ENCODE results near the gene UNC13B. TPM values are rescaled to one million over a fixed set of nuclear protein-coding genes. Genes with fewer than 3 reads are reported as not detected.

The UNC13B gene
- total and polyA plus RNA-seq, 2 of the 8 experiments (the other 6 are each of a cell fraction or from before 2014, with no cell fraction given) = 23.1 to 51.7 TPM

DNA sequence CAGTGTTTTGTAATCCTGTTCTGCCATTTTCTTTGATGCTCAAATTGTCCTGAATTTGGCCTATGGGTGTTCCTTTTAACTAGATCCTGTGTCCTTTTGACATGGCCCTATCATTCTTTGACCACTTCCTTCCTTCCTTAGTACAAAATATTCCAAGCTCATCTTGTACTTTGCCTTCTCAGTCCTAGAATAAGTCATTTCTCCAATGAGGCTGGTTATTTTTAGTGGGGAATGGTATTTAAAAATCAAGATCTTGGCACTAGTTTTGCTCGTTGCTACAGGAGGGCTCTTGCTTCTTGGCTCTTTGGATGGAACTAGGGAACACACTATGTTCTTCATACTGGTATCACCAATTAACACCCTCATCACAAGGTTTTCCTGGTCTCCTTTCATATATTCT lies 108.1 kb downstream of the UNC13B start:
- H3K79me1 ChIP-seq (ENCODE audit: low read depth, low read length) = no peaks in the 10 kb centered on the region
- no peak overlapping the region for H2BK20ac ChIP-seq (ENCODE audit: low read length)
- no peak overlapping the region for H3K4me2 ChIP-seq (ENCODE audit: insufficient read depth in 1 of 2, low read depth in 2 of 2, low read length in 2 of 2)
- H3K4me3 ChIP-seq (ENCODE audit: extremely low read depth in 1 of 4, insufficient read depth in 2 of 4, low read depth in 3 of 4, low read length in 4 of 4) = no peak overlapping the region
- no peaks in the 10 kb centered on the region for H4K20me1 ChIP-seq (replicated peaks in 1 of 2; ENCODE audit: control insufficient read depth in 1 of 2, insufficient read depth in 2 of 2, low read length in 2 of 2)
- POLR2A ChIA-PET (ENCODE audit: partially characterized antibody) = no interaction called here
- FAIRE-seq = no peak
- H3K23me2 ChIP-seq (ENCODE audit: low read depth, low read length) = no peaks in the 10 kb centered on the region
- H3K36me3 ChIP-seq (ENCODE audit: control insufficient read depth in 2 of 4, insufficient read depth in 4 of 4, low read length in 3 of 4) = no peaks in the 10 kb centered on the region
- H2AFZ ChIP-seq (ENCODE audit: low read length) = no peak overlapping the region
- no peak overlapping the region for H3K18ac ChIP-seq (ENCODE audit: extremely low read depth, low read length)
- no peak overlapping the region for H3K23ac ChIP-seq (ENCODE audit: insufficient read length)
- H2BK15ac ChIP-seq (ENCODE audit: low read length) = no peak overlapping the region
- H4K8ac ChIP-seq (ENCODE audit: extremely low read depth, insufficient read depth, low read length) = no peak overlapping the region
- no peak overlapping the region for H3K4ac ChIP-seq (replicated peaks; ENCODE audit: insufficient read length, low read depth, low read length)
- no peak for DNase-seq (ENCODE audit: low read depth in 1 of 2, low spot score in 2 of 2)
- H2BK12ac ChIP-seq (ENCODE audit: low read depth, low read length) = no peak overlapping the region
- no peak overlapping the region for H2BK5ac ChIP-seq (ENCODE audit: low read depth, low read length)
- CTCF ChIA-PET (ENCODE audit: partially characterized antibody) = interaction anchor here (1.0 kb wide), 1 partner anchor 11 kb away, joined by 5 read pairs; no protein-coding TSS in a partner anchor
- no peak overlapping the region for H4K5ac ChIP-seq (ENCODE audit: insufficient read length, low read depth, low read length)
- no peaks in the 10 kb centered on the region for H3K27me3 ChIP-seq (replicated peaks in 1 of 4; ENCODE audit: control insufficient read depth in 3 of 4, extremely low read depth in 1 of 4, insufficient read depth in 3 of 4, low read length in 3 of 4)
- H3K14ac ChIP-seq (ENCODE audit: insufficient read length) = no peak overlapping the region
- H2BK120ac ChIP-seq (replicated peaks; ENCODE audit: low read depth, low read length) = no peak overlapping the region
- no peaks in the 10 kb centered on the region for H3K9me3 ChIP-seq (ENCODE audit: insufficient read depth in 2 of 2, low read depth in 1 of 2, low read length in 1 of 2)
- H4K91ac ChIP-seq (replicated peaks; ENCODE audit: insufficient read length, low read length) = no peak overlapping the region
- WGBS, 2 experiments (ENCODE audit: extremely low coverage in 1 of 2, insufficient coverage in 1 of 2, insufficient read length in 1 of 2, insufficient replicate concordance in 2 of 2, low coverage in 1 of 2, low lambda C conversion rate in 2 of 2, missing lambda C conversion rate in 1 of 2) = 77% methylated on average over 1 of the region's 1 CpG; no CpG with 5 or more reads in 1 of the 2 experiments
- H2AK5ac ChIP-seq (ENCODE audit: low read depth, low read length) = no peak overlapping the region
- no peaks in the 10 kb centered on the region for H3K79me2 ChIP-seq (ENCODE audit: control insufficient read depth in 1 of 2, insufficient read depth in 2 of 2, low read length in 2 of 2)
- TF ChIP-seq NANOG (IDR thresholded peaks at IDR 0.05; ENCODE audit: insufficient read depth, low read depth, low read length, poor library complexity, severe bottlenecking) = no peak
- no peak for TF ChIP-seq FOSL1 (IDR thresholded peaks at IDR 0.05; ENCODE audit: insufficient read depth, low read depth, low read length)
- no peak for TF ChIP-seq ASH2L (IDR thresholded peaks at IDR 0.05; ENCODE audit: low read length)
- TF ChIP-seq TAF1 (IDR thresholded peaks at IDR 0.05; ENCODE audit: low read depth, low read length) = no peak
- no peak for TF ChIP-seq KDM1A (IDR thresholded peaks at IDR 0.05; ENCODE audit: borderline replicate concordance, low read length)
- no peak for TF ChIP-seq BACH1 (IDR thresholded peaks at IDR 0.05; ENCODE audit: low read length)
- no peak overlapping the region for H3K56ac ChIP-seq (replicated peaks; ENCODE audit: insufficient read length, low read depth, low read length)
- no peak overlapping the region for H3K9ac ChIP-seq (replicated peaks in 1 of 4; ENCODE audit: extremely low read depth in 1 of 4, low read depth in 3 of 4, low read length in 3 of 4)
- no peak overlapping the region for H3K27ac ChIP-seq (ENCODE audit: low read depth, low read length)
- H3K4me1 ChIP-seq (replicated peaks in 1 of 4; ENCODE audit: control insufficient read depth in 3 of 4, insufficient read depth in 4 of 4, low read length in 3 of 4) = no peaks in the 10 kb centered on the region
